Stimulated activated CD4-positive, alpha-beta T cell treated with anti-CD3 and anti-CD28 coated beads, Interleukin-1b, Interleukin-23, amount 100 ng/mL, for 4 hours (primary cell): ENCODE results near the gene TUBD1.
"Not testable (repeated sequence)": the region's sequence is repeated elsewhere in the genome, so short reads cannot be mapped to it uniquely, and the experiment has no call there.

ENCODE experiments used
- DNase-seq, 2 donors: peaks; one replicate each; pipeline ENCODE4 v3.0.0-alpha.2; 2020; ENCODE audit warnings: low read depth in 2 of 2

Gene TUBD1

GRCh38 chr17:59874376-59874775, 18.4 kb downstream of the TUBD1 start:
- DNase-seq, result no peak

- DNase-seq, result not testable (repeated sequence)
Measured at GRCh38 chr17:59873414-59873813, 19.3 kb downstream of the TUBD1 start.

GRCh38 chr17:59872351-59872750, 20.4 kb downstream of the TUBD1 start:
- DNase-seq, result no peak

GRCh38 chr17:59870482-59870881, 22.3 kb downstream of the TUBD1 start:
- DNase-seq, result no peak

GRCh38 chr17:59869941-59870218, 22.9 kb downstream of the TUBD1 start:
- DNase-seq, result no peak

GRCh38 chr17:59863616-59864015, 29.1 kb downstream of the TUBD1 start:
- no peak for DNase-seq

- DNase-seq, result no peak
Measured at GRCh38 chr17:59859444-59860025, 33.2 kb downstream of the TUBD1 start.

- no peak for DNase-seq
Measured at GRCh38 chr17:59858932-59859331, 33.8 kb downstream of the TUBD1 start.

- DNase-seq, result no peak
Measured at GRCh38 chr17:59858167-59858816, 34.5 kb downstream of the TUBD1 start.

GRCh38 chr17:59856859-59857794, 35.6 kb downstream of the TUBD1 start:
- DNase-seq, result no peak

- DNase-seq, result not testable (repeated sequence)
Measured at GRCh38 chr17:59853919-59854729, 38.6 kb downstream of the TUBD1 start.

GRCh38 chr17:59853168-59853918, 39.4 kb downstream of the TUBD1 start:
- peak in 1 of 2 donors; percentile 35 for DNase-seq

GRCh38 chr17:59852847-59853167, 39.9 kb downstream of the TUBD1 start:
- not testable (repeated sequence) for DNase-seq

GRCh38 chr17:59851439-59852375, 41.0 kb downstream of the TUBD1 start:
- DNase-seq, result no peak

GRCh38 chr17:59850311-59850710, 42.4 kb downstream of the TUBD1 start:
- DNase-seq, result not testable (repeated sequence)

GRCh38 chr17:59848778-59849177, 44.0 kb downstream of the TUBD1 start:
- no peak for DNase-seq

- DNase-seq, result no peak
Measured at GRCh38 chr17:59848385-59848668, 44.4 kb downstream of the TUBD1 start.

- DNase-seq, result no peak
Measured at GRCh38 chr17:59846394-59847165, 46.2 kb downstream of the TUBD1 start.

GRCh38 chr17:59845595-59846393, 46.9 kb downstream of the TUBD1 start:
- DNase-seq, result no peak
